ENCODE data around the gene PCDHA7.
"Not testable (repeated sequence)": the region's sequence is repeated elsewhere in the genome, so short reads cannot be mapped to it uniquely, and the experiment has no call there.

Gene PCDHA7

DNA sequence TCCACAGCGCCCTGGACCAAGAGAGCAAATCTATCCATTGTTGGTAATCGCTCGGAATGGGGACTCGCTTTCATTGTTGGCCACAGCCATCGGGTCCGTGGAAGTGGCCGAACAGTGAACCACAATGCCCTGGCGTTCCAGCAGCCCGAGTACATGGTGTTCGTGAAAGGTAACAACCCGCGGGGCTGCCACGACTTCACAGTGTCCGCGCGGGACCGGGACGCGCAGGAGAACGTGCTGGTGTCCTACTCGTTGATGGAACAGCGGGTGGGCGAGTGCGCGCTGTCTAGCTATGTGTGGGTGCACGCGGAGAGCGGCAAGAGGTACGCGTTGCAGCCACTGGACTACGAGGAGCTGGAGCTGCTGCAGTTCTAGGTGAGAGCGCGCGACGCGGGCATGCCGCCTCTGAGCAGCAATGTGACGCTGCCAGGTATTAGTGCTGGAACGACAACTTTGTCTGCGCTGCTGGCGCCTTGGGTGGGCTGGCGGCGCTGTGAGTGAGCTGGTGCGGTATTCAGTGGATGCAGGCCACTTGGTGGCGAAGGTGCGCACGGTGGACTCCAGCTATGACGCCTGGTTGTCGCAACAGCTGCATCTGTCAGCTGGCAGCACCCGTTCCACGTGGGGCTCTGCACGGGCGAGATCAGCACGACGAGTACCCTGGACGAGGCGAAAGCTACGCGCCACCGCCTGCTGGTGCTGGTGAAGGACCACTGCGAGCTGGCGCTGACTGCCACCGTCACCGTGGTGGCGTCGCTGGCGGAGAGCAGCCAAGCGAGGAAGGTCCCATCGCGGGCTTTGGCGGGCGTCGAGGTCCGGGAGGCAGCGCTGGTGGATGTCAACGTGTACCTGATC is 28.6 kb downstream of the PCDHA7 start:
- CTCF ChIA-PET = no interaction called here
- TF ChIP-seq, protein P1, sequence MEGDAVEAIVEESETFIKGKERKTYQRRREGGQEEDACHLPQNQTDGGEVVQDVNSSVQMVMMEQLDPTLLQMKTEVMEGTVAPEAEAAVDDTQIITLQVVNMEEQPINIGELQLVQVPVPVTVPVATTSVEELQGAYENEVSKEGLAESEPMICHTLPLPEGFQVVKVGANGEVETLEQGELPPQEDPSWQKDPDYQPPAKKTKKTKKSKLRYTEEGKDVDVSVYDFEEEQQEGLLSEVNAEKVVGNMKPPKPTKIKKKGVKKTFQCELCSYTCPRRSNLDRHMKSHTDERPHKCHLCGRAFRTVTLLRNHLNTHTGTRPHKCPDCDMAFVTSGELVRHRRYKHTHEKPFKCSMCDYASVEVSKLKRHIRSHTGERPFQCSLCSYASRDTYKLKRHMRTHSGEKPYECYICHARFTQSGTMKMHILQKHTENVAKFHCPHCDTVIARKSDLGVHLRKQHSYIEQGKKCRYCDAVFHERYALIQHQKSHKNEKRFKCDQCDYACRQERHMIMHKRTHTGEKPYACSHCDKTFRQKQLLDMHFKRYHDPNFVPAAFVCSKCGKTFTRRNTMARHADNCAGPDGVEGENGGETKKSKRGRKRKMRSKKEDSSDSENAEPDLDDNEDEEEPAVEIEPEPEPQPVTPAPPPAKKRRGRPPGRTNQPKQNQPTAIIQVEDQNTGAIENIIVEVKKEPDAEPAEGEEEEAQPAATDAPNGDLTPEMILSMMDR (IDR thresholded peaks at IDR 0.05; ENCODE audit: control extremely low read depth, extremely low read depth, low read depth, missing control alignments) = no peak
- DNase-seq (ENCODE audit: extremely low spot score) = no peak
- POLR2A ChIA-PET = no interaction called here

DNA sequence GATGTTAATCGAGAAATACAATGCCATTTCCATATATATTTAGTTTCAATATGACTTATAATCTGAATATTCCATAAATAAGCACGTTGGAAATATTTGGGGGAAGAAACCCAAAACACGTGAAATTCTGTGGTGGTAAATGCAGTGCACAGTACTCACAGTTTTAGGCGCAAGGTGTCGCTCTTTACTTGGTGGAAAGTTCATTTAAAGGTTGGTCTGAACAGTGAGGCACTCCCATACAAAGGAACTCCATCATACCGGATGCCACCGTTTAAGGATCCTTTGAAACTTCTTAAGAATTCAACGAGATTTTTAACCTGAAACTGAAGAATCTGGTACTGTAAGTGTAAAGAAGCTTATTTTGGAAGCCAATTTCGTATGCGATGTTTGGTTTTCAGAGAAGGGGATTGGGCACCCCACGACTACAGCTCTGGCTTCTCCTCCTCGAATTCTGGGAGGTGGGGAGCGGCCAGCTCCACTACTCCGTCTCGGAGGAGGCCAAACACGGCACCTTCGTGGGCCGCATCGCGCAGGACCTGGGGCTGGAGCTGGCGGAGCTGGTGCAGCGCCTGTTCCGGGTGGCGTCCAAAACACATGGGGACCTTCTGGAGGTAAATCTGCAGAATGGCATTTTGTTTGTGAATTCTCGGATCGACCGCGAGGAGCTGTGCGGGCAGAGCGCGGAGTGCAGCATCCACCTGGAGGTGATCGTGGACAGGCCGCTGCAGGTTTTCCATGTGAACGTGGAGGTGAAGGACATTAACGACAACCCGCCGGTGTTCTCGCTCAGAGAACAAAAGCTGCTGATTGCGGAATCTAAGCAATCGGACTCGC is 34.9 kb downstream of the PCDHA7 start, which contains the start of gene PCDHA11:
TSS of gene PCDHA11 (plus strand) at position 237 of the 834 bp plus-strand sequence. CDS start at position 384, 147 bp downstream.
- POLR2A ChIA-PET = no interaction called here
- DNase-seq (ENCODE audit: extremely low spot score) = no peak
- TF ChIP-seq, protein P1 (IDR thresholded peaks at IDR 0.05; ENCODE audit: control extremely low read depth, extremely low read depth, low read depth, missing control alignments) = no peak
- CTCF ChIA-PET = no interaction called here

DNA sequence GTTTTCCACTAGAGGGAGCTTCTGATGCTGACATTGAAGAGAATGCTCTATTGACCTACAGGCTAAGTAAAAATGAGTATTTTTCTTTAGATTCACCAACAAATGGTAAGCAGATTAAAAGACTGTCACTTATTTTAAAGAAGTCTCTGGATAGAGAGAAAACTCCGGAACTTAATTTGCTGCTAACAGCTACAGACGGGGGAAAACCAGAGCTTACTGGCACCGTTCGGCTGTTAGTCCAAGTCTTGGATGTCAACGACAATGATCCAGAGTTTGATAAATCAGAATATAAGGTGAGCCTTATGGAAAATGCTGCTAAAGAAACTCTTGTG is 35.5 kb downstream of the PCDHA7 start:
- TF ChIP-seq, protein P1 (IDR thresholded peaks at IDR 0.05; ENCODE audit: control extremely low read depth, extremely low read depth, low read depth, missing control alignments) = no peak
- CTCF ChIA-PET = no interaction called here
- POLR2A ChIA-PET = no interaction called here
- DNase-seq (ENCODE audit: extremely low spot score) = no peak

DNA sequence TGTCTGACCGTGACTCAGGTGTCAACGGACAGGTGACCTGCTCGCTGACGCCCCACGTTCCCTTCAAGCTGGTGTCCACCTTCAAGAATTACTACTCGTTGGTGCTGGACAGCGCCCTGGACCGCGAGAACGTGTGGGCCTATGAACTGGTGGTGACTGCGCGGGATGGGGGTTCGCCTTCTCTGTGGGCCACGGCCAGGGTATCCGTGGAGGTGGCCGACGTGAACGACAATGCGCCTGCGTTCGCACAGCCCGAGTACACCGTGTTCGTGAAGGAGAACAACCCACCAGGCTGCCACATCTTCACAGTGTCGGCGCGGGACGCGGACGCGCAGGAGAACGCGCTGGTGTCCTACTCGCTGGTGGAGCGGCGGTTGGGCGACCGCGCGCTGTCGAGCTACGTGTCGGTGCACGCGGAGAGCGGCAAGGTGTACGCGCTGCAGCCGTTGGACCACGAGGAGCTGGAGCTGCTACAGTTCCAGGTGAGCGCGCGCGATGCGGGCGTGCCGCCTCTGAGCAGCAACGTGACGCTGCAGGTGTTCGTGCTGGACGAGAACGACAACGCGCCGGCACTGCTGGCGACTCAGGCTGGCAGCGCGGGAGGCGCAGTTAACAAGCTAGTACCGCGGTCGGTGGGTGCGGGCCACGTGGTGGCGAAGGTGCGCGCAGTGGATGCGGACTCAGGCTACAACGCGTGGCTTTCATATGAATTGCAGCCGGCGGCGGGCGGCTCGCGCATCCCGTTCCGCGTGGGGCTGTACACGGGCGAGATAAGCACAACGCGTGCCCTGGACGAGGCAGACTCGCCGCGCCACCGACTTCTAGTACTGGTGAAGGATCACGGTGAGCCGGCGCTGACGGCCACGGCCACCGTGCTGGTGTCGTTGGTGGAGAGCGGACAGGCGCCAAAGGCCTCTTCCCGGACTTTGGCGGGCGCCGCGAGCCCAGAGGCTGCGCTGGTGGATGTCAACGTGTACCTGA is 36.4 kb downstream of the PCDHA7 start:
- no peak for DNase-seq (ENCODE audit: extremely low spot score)
- CTCF ChIA-PET = no interaction called here
- TF ChIP-seq, protein P1 (IDR thresholded peaks at IDR 0.05; ENCODE audit: control extremely low read depth, extremely low read depth, low read depth, missing control alignments) = no peak
- POLR2A ChIA-PET = no interaction called here

DNA sequence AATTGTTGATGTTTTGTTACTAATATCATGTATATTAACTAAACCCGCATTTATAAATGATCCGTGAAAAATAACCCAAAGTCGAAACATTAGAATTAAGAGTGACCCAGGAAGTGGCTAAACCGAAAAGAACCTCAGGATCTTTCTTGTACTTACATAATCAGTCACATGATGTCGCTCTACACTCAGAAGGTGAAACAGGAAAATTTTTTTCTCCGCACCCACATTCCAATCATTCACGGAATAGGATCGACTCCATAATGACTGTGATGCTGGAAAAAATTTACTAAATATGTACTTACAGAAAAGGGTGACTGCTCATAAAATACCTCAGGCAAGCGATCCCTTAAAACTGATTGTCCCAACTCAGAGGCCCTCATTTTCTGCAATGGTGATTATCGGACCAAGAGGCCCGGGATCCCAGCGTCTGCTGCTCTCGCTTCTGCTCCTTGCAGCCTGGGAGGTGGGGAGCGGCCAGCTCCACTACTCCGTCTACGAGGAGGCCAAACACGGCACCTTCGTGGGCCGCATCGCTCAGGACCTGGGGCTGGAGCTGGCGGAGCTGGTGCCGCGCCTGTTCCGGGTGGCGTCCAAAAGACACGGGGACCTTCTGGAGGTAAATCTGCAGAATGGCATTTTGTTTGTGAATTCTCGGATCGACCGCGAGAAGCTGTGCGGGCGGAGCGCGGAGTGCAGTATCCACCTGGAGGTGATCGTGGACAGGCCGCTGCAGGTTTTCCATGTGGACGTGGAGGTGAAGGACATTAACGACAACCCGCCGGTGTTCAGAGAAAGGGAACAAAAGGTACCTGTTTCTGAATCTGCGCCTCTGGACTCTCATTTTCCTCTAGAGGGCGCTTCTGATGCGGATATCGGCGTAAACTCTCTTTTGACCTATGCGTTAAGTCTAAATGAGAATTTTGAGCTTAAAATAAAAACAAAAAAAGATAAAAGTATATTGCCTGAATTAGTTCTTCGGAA is 41.3 kb downstream of the PCDHA7 start, which contains the start of gene PCDHA12:
TSS of gene PCDHA12 (plus strand) at position 224 of the 981 bp plus-strand sequence. CDS start at position 389, 165 bp downstream.
- TF ChIP-seq, protein P1 (IDR thresholded peaks at IDR 0.05; ENCODE audit: control extremely low read depth, extremely low read depth, low read depth, missing control alignments) = no peak
- ChIA-PET CTCF (no interaction called here), POLR2A (no interaction called here)
- DNase-seq (ENCODE audit: extremely low spot score) = no peak

DNA sequence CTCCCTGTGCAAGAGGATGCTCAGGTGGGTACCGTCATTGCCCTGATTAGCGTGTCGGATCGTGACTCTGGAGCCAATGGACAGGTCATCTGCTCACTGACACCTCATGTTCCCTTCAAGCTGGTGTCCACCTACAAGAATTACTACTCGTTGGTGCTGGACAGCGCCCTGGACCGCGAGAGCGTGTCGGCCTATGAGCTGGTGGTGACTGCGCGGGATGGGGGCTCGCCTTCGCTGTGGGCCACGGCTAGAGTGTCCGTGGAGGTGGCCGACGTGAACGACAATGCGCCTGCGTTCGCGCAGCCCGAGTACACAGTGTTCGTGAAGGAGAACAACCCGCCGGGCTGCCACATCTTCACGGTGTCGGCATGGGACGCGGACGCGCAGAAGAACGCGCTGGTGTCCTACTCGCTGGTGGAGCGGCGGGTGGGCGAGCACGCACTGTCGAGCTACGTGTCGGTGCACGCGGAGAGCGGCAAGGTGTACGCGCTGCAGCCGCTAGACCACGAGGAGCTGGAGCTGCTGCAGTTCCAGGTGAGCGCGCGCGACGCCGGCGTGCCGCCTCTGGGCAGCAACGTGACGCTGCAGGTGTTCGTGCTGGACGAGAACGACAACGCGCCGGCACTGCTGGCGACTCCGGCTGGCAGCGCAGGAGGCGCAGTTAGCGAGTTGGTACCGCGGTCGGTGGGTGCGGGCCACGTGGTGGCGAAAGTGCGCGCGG is 42.6 kb downstream of the PCDHA7 start:
- DNase-seq (ENCODE audit: extremely low spot score); POLR2A ChIA-PET; CTCF ChIA-PET: not testable (repeated sequence)

All from GM10248 (cell line).